Neuronal stem cell (in vitro differentiated cells): ENCODE data around the gene CIP2A.
A peak's percentile ranks its signal among the peaks of the same experiment; 100 is the strongest.

Source experiments
- DNase-seq: peaks from one replicate; pipeline ENCODE4 v3.0.0-alpha.2; 2013; ENCODE audit warnings: low spot score
- H2AFZ ChIP-seq: one replicate; pipeline ENCODE4 v1.6.1; 2013; ENCODE audit warnings: mild to moderate bottlenecking, low read length, inconsistent platforms
- H2AK5ac ChIP-seq: 2 replicates; pipeline ENCODE4 v1.6.1; 2013; ENCODE audit warnings: low read depth, mild to moderate bottlenecking, inconsistent platforms, low read length, moderate library complexity, mixed read lengths
- H2BK120ac ChIP-seq: 2 replicates; pipeline ENCODE4 v1.6.1; 2013; ENCODE audit warnings: low read depth, mild to moderate bottlenecking, inconsistent platforms, low read length, moderate library complexity, mixed read lengths
- H2BK12ac ChIP-seq: one replicate; pipeline ENCODE4 v1.6.1; 2013; ENCODE audit warnings: low read length, inconsistent platforms
- H2BK15ac ChIP-seq: 2 replicates; pipeline ENCODE4 v1.6.1; 2013; ENCODE audit warnings: mild to moderate bottlenecking, low read length, inconsistent platforms, mixed read lengths
- H2BK5ac ChIP-seq: one replicate; pipeline ENCODE4 v1.6.1; 2013; ENCODE audit warnings: inconsistent platforms, mild to moderate bottlenecking, low read length, moderate library complexity
- H3K14ac ChIP-seq: one replicate; pipeline ENCODE4 v1.6.1; 2013; ENCODE audit warnings: low read length, inconsistent platforms
- H3K18ac ChIP-seq: 2 replicates; pipeline ENCODE4 v1.6.1; 2013; ENCODE audit warnings: low read length, inconsistent platforms
- H3K23ac ChIP-seq: 2 replicates; pipeline ENCODE4 v1.6.1; 2013; ENCODE audit warnings: low read depth, mild to moderate bottlenecking, mixed read lengths, low read length, inconsistent platforms; ENCODE audit not compliant: poor library complexity
- H3K27ac ChIP-seq: replicated peaks from 3 replicates; pipeline ENCODE4 v1.5.1; 2013; ENCODE audit warnings: low read length, inconsistent platforms
- H3K27me3 ChIP-seq, 3 experiments: 2 replicates each; pipeline ENCODE4 v1.6.1; 2013; ENCODE audit warnings: low read length in 3 of 3, mild to moderate bottlenecking in 2 of 3, inconsistent platforms in 1 of 3, low read depth in 1 of 3, mixed read lengths in 1 of 3, moderate library complexity in 1 of 3; ENCODE audit not compliant: control insufficient read depth in 3 of 3, insufficient read depth in 3 of 3
- H3K36me3 ChIP-seq, 2 donors: replicated peaks in 1 of 2; 2 replicates each; pipeline ENCODE4 v1.6.1; 2013; ENCODE audit warnings: low read length in 2 of 2; ENCODE audit not compliant: control insufficient read depth in 2 of 2, insufficient read depth in 2 of 2
- H3K4ac ChIP-seq: 2 replicates; pipeline ENCODE4 v1.6.1; 2013; ENCODE audit warnings: inconsistent platforms, mild to moderate bottlenecking, low read length, moderate library complexity
- H3K4me1 ChIP-seq, 2 donors: 1 replicate in 1 of 2; 2 replicates in 1 of 2; pipeline ENCODE4 v1.6.1; 2013; ENCODE audit warnings: low read length in 2 of 2, low read depth in 1 of 2; ENCODE audit not compliant: control insufficient read depth in 2 of 2, insufficient read depth in 1 of 2
- H3K4me2 ChIP-seq: one replicate; pipeline ENCODE4 v1.6.1; 2013; ENCODE audit warnings: mild to moderate bottlenecking, low read length, inconsistent platforms; ENCODE audit not compliant: insufficient read depth, poor library complexity, severe bottlenecking
- H3K4me3 ChIP-seq, 2 donors: 2 replicates each; pipeline ENCODE4 v1.5.1; 2013; ENCODE audit warnings: low read length in 2 of 2, mild to moderate bottlenecking in 2 of 2, inconsistent platforms in 1 of 2, moderate library complexity in 1 of 2
- H3K79me1 ChIP-seq: one replicate; pipeline ENCODE4 v1.6.1; 2013; ENCODE audit warnings: low read depth, mild to moderate bottlenecking, inconsistent platforms, low read length, moderate library complexity
- H3K9ac ChIP-seq: one replicate; pipeline ENCODE4 v1.6.1; 2013; ENCODE audit warnings: mild to moderate bottlenecking, low read depth, low read length, inconsistent platforms; ENCODE audit not compliant: poor library complexity
- H3K9me3 ChIP-seq, 2 donors: replicated peaks in 1 of 2; 2 replicates each; pipeline versions ENCODE3 to v1.6.1; 2013; ENCODE audit warnings: low read length in 2 of 2, mild to moderate bottlenecking in 2 of 2, inconsistent platforms in 1 of 2, low read depth in 1 of 2, mixed read lengths in 1 of 2, moderate library complexity in 1 of 2; ENCODE audit not compliant: control insufficient read depth in 2 of 2, insufficient read depth in 1 of 2
- H4K8ac ChIP-seq: one replicate; pipeline ENCODE4 v1.6.1; 2013; ENCODE audit warnings: low read depth, mild to moderate bottlenecking, inconsistent platforms, low read length, moderate library complexity
- H4K91ac ChIP-seq: one replicate; pipeline ENCODE4 v1.6.1; 2013; ENCODE audit warnings: low read length, low read depth, mild to moderate bottlenecking, inconsistent platforms; ENCODE audit not compliant: poor library complexity
- WGBS, 2 donors: extraction: QIAGEN DNeasy Blood & Tissue Kit; methylation state at CpG; one replicate each; pipeline ENCODE4 v1.1.7; 2013; ENCODE audit warnings: missing lambda C conversion rate in 2 of 2, mixed read lengths in 1 of 2; ENCODE audit not compliant: insufficient read length in 2 of 2, insufficient replicate concordance in 1 of 2; ENCODE audit errors: extremely low coverage in 2 of 2; 5-methylcytosine and 5-hydroxymethylcytosine counted together

The CIP2A gene

GRCh38 chr3:108538083-108538482 is 51.2 kb downstream of the CIP2A start:
- Histone ChIP-seq H3K4me1 (no peaks in the 10 kb centered on the region), H2BK12ac (no peak overlapping the region), H4K8ac (no peak overlapping the region), H2BK120ac (no peak overlapping the region), H3K9ac (no peak overlapping the region), H2AFZ (no peak overlapping the region), H3K4me3 (no peak overlapping the region), H3K4me2 (no peak overlapping the region), H3K27me3 (no peaks in the 10 kb centered on the region), H3K9me3 (no peaks in the 10 kb centered on the region), H2BK5ac (no peak overlapping the region), H3K18ac (no peak overlapping the region), H3K23ac (no peak overlapping the region), H3K4ac (no peak overlapping the region), H3K27ac (no peak overlapping the region), H3K36me3 (peaks cover 2 to 27% of the 10 kb centered on the region in 2 donors), H3K14ac (no peak overlapping the region), H2BK15ac (no peak overlapping the region), H4K91ac (no peak overlapping the region), H3K79me1 (no peaks in the 10 kb centered on the region), H2AK5ac (no peak overlapping the region)
- no CpG with 5 or more reads among the region's 4 CpGs for WGBS, 2 donors
- no peak for DNase-seq

- H3K79me1 ChIP-seq: no peaks in the 10 kb centered on the region
- H3K18ac ChIP-seq: no peak overlapping the region
- no peak overlapping the region for H2BK15ac ChIP-seq
- no peak overlapping the region for H2BK12ac ChIP-seq
- peaks cover 0 to 3% of the 10 kb centered on the region in 2 donors for H3K4me1 ChIP-seq
- no CpG with 5 or more reads among the region's 3 CpGs for WGBS, 2 donors
- no peak overlapping the region for H3K4ac ChIP-seq
- no peaks in the 10 kb centered on the region for H3K27me3 ChIP-seq
- H3K4me3 ChIP-seq: no peak overlapping the region
- H2BK120ac ChIP-seq: no peak overlapping the region
- no peak overlapping the region for H3K27ac ChIP-seq
- peaks cover 0 to 4% of the 10 kb centered on the region in 2 donors for H3K9me3 ChIP-seq
- no peak overlapping the region for H4K91ac ChIP-seq
- no peak overlapping the region for H3K9ac ChIP-seq
- H2BK5ac ChIP-seq: no peak overlapping the region
- H3K36me3 ChIP-seq: no peaks in the 10 kb centered on the region
- H2AK5ac ChIP-seq: no peak overlapping the region
- H3K14ac ChIP-seq: no peak overlapping the region
- no peak for DNase-seq
- H3K23ac ChIP-seq: no peak overlapping the region
- no peak overlapping the region for H2AFZ ChIP-seq
- H3K4me2 ChIP-seq: no peak overlapping the region
- no peak overlapping the region for H4K8ac ChIP-seq
Observed at GRCh38 chr3:108528459-108529252, 60.6 kb downstream of the CIP2A start.

- H4K91ac ChIP-seq: no peak overlapping the region
- no peak for DNase-seq
- no peak overlapping the region for H3K4me3 ChIP-seq
- H2BK5ac ChIP-seq: no peak overlapping the region
- no peaks in the 10 kb centered on the region for H3K36me3 ChIP-seq
- H3K27ac ChIP-seq: no peak overlapping the region
- no peaks in the 10 kb centered on the region for H3K79me1 ChIP-seq
- no peak overlapping the region for H3K18ac ChIP-seq
- no peak overlapping the region for H3K14ac ChIP-seq
- H4K8ac ChIP-seq: no peak overlapping the region
- H3K9ac ChIP-seq: no peak overlapping the region
- peaks cover 0 to 4% of the 10 kb centered on the region in 2 donors for H3K9me3 ChIP-seq
- no peak overlapping the region for H3K23ac ChIP-seq
- WGBS, 2 donors: no CpG with 5 or more reads among the region's 2 CpGs
- H3K4me2 ChIP-seq: no peak overlapping the region
- H2BK15ac ChIP-seq: no peak overlapping the region
- H2AFZ ChIP-seq: no peak overlapping the region
- peaks cover 0 to 3% of the 10 kb centered on the region in 2 donors for H3K4me1 ChIP-seq
- H3K27me3 ChIP-seq: no peaks in the 10 kb centered on the region
- no peak overlapping the region for H3K4ac ChIP-seq
- H2BK120ac ChIP-seq: no peak overlapping the region
- H2AK5ac ChIP-seq: no peak overlapping the region
- no peak overlapping the region for H2BK12ac ChIP-seq
Observed at GRCh38 chr3:108527817-108528216, 61.4 kb downstream of the CIP2A start.

GRCh38 chr3:108527109-108527508 is 62.1 kb downstream of the CIP2A start:
- H3K4me2 ChIP-seq: no peak overlapping the region
- no peak overlapping the region for H2AK5ac ChIP-seq
- H3K27me3 ChIP-seq: no peaks in the 10 kb centered on the region
- H3K27ac ChIP-seq: peak overlapping the region; percentile 5
- H3K9ac ChIP-seq: no peak overlapping the region
- no peaks in the 10 kb centered on the region for H3K36me3 ChIP-seq
- H2BK5ac ChIP-seq: no peak overlapping the region
- no peak overlapping the region for H2BK120ac ChIP-seq
- H3K23ac ChIP-seq: no peak overlapping the region
- peak; percentile 65 for DNase-seq
- no peak overlapping the region for H2AFZ ChIP-seq
- no peak overlapping the region for H4K91ac ChIP-seq
- H3K14ac ChIP-seq: no peak overlapping the region
- H3K9me3 ChIP-seq: peaks cover 0 to 4% of the 10 kb centered on the region in 2 donors
- no peak overlapping the region for H3K18ac ChIP-seq
- no peak overlapping the region for H3K4me3 ChIP-seq
- H3K4ac ChIP-seq: no peak overlapping the region
- no peak overlapping the region for H2BK12ac ChIP-seq
- H4K8ac ChIP-seq: no peak overlapping the region
- H3K79me1 ChIP-seq: no peaks in the 10 kb centered on the region
- no peak overlapping the region for H2BK15ac ChIP-seq
- peaks cover 0 to 3% of the 10 kb centered on the region in 2 donors for H3K4me1 ChIP-seq
